ENCODE results near the gene IGF2BP2. TPM values are rescaled to one million over a fixed set of nuclear protein-coding genes. Genes with fewer than 3 reads are reported as not detected.
"Not testable (repeated sequence)": the region's sequence is repeated elsewhere in the genome, so short reads cannot be mapped to it uniquely, and the experiment has no call there.

The IGF2BP2 gene
- total RNA-seq, 4 donors from 2014 or later = 12.4 to 45.7 (median 15.9) TPM

GRCh38 chr3:185843635-185844034 lies 18.8 kb upstream of the IGF2BP2 start:
- 67 to 76% methylated on average over 2 of the region's 2 CpGs for WGBS, 2 donors
- Histone ChIP-seq H3K27me3 (no peaks in the 10 kb centered on the region), H3K36me3 (no peaks in the 10 kb centered on the region), H3K27ac (no peak overlapping the region), H3K4me3 (replicated peaks in 1 of 3) (no peak overlapping the region), H3K4me1 (no peaks in the 10 kb centered on the region), H3K9me3 (no peaks in the 10 kb centered on the region)
- TF ChIP-seq POLR2A (IDR thresholded peaks at IDR 0.05) (no peak), CTCF (IDR thresholded peaks at IDR 0.05) (no peak)
- intact Hi-C loops (cut with DNase I) = no loop called here
- DNase-seq = no peak

- intact Hi-C loops (cut with DNase I) = no loop called here
- H3K27ac ChIP-seq = no peak overlapping the region
- no peaks in the 10 kb centered on the region for H3K9me3 ChIP-seq
- no peaks in the 10 kb centered on the region for H3K27me3 ChIP-seq
- TF ChIP-seq CTCF (IDR thresholded peaks at IDR 0.05) (no peak), POLR2A (IDR thresholded peaks at IDR 0.05) (no peak)
- H3K4me1 ChIP-seq = no peaks in the 10 kb centered on the region
- WGBS, 2 donors = 85 to 93% methylated on average over 3 of the region's 3 CpGs
- no peaks in the 10 kb centered on the region for H3K36me3 ChIP-seq
- no peak for DNase-seq
- H3K4me3 ChIP-seq (replicated peaks in 1 of 3) = no peak overlapping the region
Measured at GRCh38 chr3:185843126-185843525, 18.3 kb upstream of the IGF2BP2 start.

GRCh38 chr3:185842241-185842640 lies 17.4 kb upstream of the IGF2BP2 start:
- intact Hi-C loops (cut with DNase I) = no loop called here
- 94 to 96% methylated on average over 4 of the region's 4 CpGs for WGBS, 2 donors
- no peak for DNase-seq
- H3K27ac ChIP-seq = no peak overlapping the region
- TF ChIP-seq CTCF (IDR thresholded peaks at IDR 0.05) (no peak), POLR2A (IDR thresholded peaks at IDR 0.05) (no peak)
- H3K4me1 ChIP-seq = no peaks in the 10 kb centered on the region
- H3K4me3 ChIP-seq (replicated peaks in 1 of 3) = no peak overlapping the region
- no peaks in the 10 kb centered on the region for H3K9me3 ChIP-seq
- H3K36me3 ChIP-seq = no peaks in the 10 kb centered on the region
- no peaks in the 10 kb centered on the region for H3K27me3 ChIP-seq

- H3K9me3 ChIP-seq; DNase-seq; H3K27me3 ChIP-seq; H3K4me3 ChIP-seq (replicated peaks in 1 of 3); H3K36me3 ChIP-seq; H3K27ac ChIP-seq; intact Hi-C loops (cut with DNase I); H3K4me1 ChIP-seq: not testable (repeated sequence)
- WGBS, 2 donors = 98 to 99% methylated on average over 4 of the region's 4 CpGs
Measured at GRCh38 chr3:185838417-185838989, 13.7 kb upstream of the IGF2BP2 start.

GRCh38 chr3:185837414-185837813 lies 12.6 kb upstream of the IGF2BP2 start:
- intact Hi-C loops (cut with DNase I) = no loop called here
- H3K4me1 ChIP-seq = no peaks in the 10 kb centered on the region
- no peaks in the 10 kb centered on the region for H3K27me3 ChIP-seq
- no peak overlapping the region for H3K4me3 ChIP-seq (replicated peaks in 1 of 3)
- no peak for TF ChIP-seq POLR2A (IDR thresholded peaks at IDR 0.05)
- no peak for TF ChIP-seq CTCF (IDR thresholded peaks at IDR 0.05)
- WGBS, 2 donors = 70 to 81% methylated on average over 3 of the region's 3 CpGs
- DNase-seq = no peak
- H3K27ac ChIP-seq = no peak overlapping the region
- H3K9me3 ChIP-seq = no peaks in the 10 kb centered on the region
- H3K36me3 ChIP-seq = no peaks in the 10 kb centered on the region

- H3K27ac ChIP-seq = no peak overlapping the region
- TF ChIP-seq POLR2A (IDR thresholded peaks at IDR 0.05) (no peak), CTCF (IDR thresholded peaks at IDR 0.05) (no peak)
- intact Hi-C loops (cut with DNase I) = no loop called here
Measured at GRCh38 chr3:185831990-185832389, 7.1 kb upstream of the IGF2BP2 start.

More at GRCh38 chr3:185831990-185832389, 7.1 kb upstream of the IGF2BP2 start:
- Histone ChIP-seq H3K4me1 (no peaks in the 10 kb centered on the region), H3K4me3 (replicated peaks in 1 of 3) (no peak overlapping the region), H3K36me3 (no peaks in the 10 kb centered on the region), H3K27me3 (no peaks in the 10 kb centered on the region), H3K9me3 (no peaks in the 10 kb centered on the region)
- DNase-seq = no peak
